T follicular helper cell (primary cell): ENCODE results near the gene SLC66A3.

Experiments used
- DNase-seq: peaks from one replicate; pipeline ENCODE4 v3.0.0-alpha.2; 2020; ENCODE audit warnings: low read depth

The SLC66A3 gene

GRCh38 chr2:11214770-11215169, 59.5 kb downstream of the SLC66A3 start:
- no peak for DNase-seq

DNA sequence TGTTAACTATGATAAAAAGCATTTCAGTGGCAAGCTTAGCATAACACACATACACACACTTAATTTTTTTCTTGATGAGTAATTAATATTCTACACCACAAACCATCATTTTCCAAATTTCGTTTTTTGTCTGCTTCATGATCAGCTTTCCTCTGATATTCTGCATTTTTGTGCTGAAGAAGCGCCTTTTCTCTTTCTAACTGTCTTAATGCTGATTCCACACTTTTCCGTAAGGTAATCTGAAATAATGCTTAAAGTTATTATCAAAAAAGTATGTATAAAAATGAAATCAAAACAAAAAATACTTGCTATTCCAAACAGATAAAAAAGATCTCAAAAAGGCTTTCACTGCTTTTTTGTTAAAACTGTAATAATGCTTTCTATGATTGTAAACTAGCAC, 60.1 kb downstream of the SLC66A3 start:
- DNase-seq: no peak

GRCh38 chr2:11220445-11220844, 65.2 kb downstream of the SLC66A3 start:
- no peak for DNase-seq

- no peak for DNase-seq
These were observed 67.6 kb downstream of the SLC66A3 start for GRCh38 chr2:11222845-11223244.

- DNase-seq: no peak
These were observed 69.6 kb downstream of the SLC66A3 start for GRCh38 chr2:11224887-11225286.

DNA sequence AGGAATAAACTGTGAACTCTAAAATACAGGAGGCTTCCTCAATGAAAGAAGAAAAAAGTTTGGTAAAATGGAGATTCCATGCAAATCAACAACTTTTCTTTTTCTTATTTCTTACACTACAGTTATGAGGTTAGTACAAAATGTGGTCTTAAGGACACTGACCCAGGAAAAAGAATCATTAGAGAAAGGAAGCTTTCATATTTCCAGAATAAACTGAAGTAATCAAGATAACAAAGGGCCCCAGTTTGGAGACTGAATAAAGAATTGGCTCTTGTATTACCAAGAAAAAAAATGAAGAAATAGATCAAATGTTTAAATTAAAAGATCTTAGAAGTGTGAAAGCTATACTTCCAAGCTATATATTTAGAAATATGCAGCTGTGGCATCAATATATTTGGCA, 72.3 kb downstream of the SLC66A3 start:
- DNase-seq: no peak
